GM12878 (cell line): Measurements from ENCODE around the gene RAB24. TPM values are rescaled to one million over a fixed set of nuclear protein-coding genes. Genes with fewer than 3 reads are reported as not detected.

ENCODE experiments used
- ATAC-seq: fragments of 200-7000 bp; cut with Tn5 transposase; 3 replicates; pipeline ENCODE4 v1.9.1; 2020; ENCODE audit warnings: mild to moderate bottlenecking, moderate library complexity
- BruUV-seq: library from RNA; stranded (reverse); fragments of 400-500 nt; replicated peaks from 2 replicates; lab custom pipeline; 2021; lab: Mats Ljungman, UMichigan
- CTCF ChIA-PET: fragments of 300-600 bp; sonication (Branson Sonifier 250); formaldehyde crosslinking; extraction: SDS; loops from one replicate; lab custom pipeline; 2021; ENCODE audit warnings: inconsistent platforms; lab: Yijun Ruan, JAX
- POLR2A ChIA-PET: fragments of 350-600 bp; formaldehyde crosslinking; extraction: SDS; loops from one replicate; lab custom pipeline; 2021; ENCODE audit warnings: inconsistent platforms; lab: Charles Lee
- RAD21 ChIA-PET: fragments of 300-600 bp; sonication (Branson Sonifier 250); formaldehyde crosslinking; loops from one replicate; lab custom pipeline; 2023; ENCODE audit warnings: antibody characterized with exemption; ENCODE audit not compliant: unreplicated experiment; lab: Charles Lee
- SMC1A ChIA-PET: fragments of 300-600 bp; sonication (Branson Sonifier 250); formaldehyde crosslinking; loops from one replicate; lab custom pipeline; 2023; ENCODE audit not compliant: unreplicated experiment, uncharacterized antibody; lab: Charles Lee
- DNase-seq: peaks from one replicate; pipeline ENCODE4 v3.0.0-alpha.2; 2011; ENCODE audit warnings: low read depth, low spot score
- FAIRE-seq: peaks from 3 replicates; lab custom pipeline; 2011; peaks lifted over from hg19 to GRCh38; lab: Jason Lieb, UNC
- H2AFZ ChIP-seq: 2 replicates; pipeline ENCODE4 v1.6.0; 2011; ENCODE audit warnings: low read depth, low read length, control low read depth; ENCODE audit not compliant: control insufficient read depth
- H3K27ac ChIP-seq: 2 replicates; pipeline ENCODE4 v1.5.1; 2011; ENCODE audit warnings: control low read depth; ENCODE audit not compliant: control insufficient read depth, insufficient read depth
- H3K27me3 ChIP-seq, 2 experiments: replicated peaks in 1 of 2; 2 replicates each; pipeline versions ENCODE4 v1.6.0 to v1.6.1; 2011; ENCODE audit warnings: low read length in 1 of 2; ENCODE audit not compliant: control insufficient read depth in 2 of 2, insufficient read depth in 2 of 2
- H3K36me3 ChIP-seq, 2 experiments: 2 replicates each; pipeline ENCODE4 v1.5.1; 2011; ENCODE audit warnings: low read length in 1 of 2; ENCODE audit not compliant: control insufficient read depth in 2 of 2, insufficient read depth in 2 of 2
- H3K4me1 ChIP-seq: 2 replicates; pipeline ENCODE4 v1.6.1; 2011; ENCODE audit warnings: mild to moderate bottlenecking, low read length, moderate library complexity, mixed read lengths; ENCODE audit not compliant: control insufficient read depth, insufficient read depth
- H3K4me2 ChIP-seq: 2 replicates; pipeline ENCODE4 v1.6.0; 2011; ENCODE audit warnings: control low read depth; ENCODE audit not compliant: control insufficient read depth, insufficient read depth
- H3K4me3 ChIP-seq: fragments of 200-600 bp; sonication (generic); 2 replicates; pipeline ENCODE4 v1.5.1; 2016
- H3K79me2 ChIP-seq: 2 replicates; pipeline ENCODE4 v1.6.0; 2011; ENCODE audit warnings: low read length; ENCODE audit not compliant: control insufficient read depth, insufficient read depth
- H3K9ac ChIP-seq: 2 replicates; pipeline ENCODE4 v1.8.0; 2011; ENCODE audit warnings: low read length, control low read depth, mixed read lengths; ENCODE audit not compliant: control insufficient read depth, insufficient read depth
- H3K9me3 ChIP-seq: replicated peaks from 3 replicates; pipeline ENCODE4 v1.5.1; 2011; ENCODE audit warnings: mild to moderate bottlenecking, low read length; ENCODE audit not compliant: control insufficient read depth, insufficient read depth
- H4K20me1 ChIP-seq: 2 replicates; pipeline ENCODE4 v1.6.0; 2011; ENCODE audit not compliant: control insufficient read depth, insufficient read depth
- BCL11A ChIP-seq: IDR thresholded peaks from 2 replicates; pipeline ENCODE4 v1.6.1; 2011; ENCODE audit warnings: low read depth, low read length
- GATAD2B ChIP-seq: fragments of 450-650 bp; conservative IDR thresholded peaks from 2 replicates; pipeline ENCODE4 v1.6.1; 2017; ENCODE audit warnings: low read depth, mild to moderate bottlenecking, moderate library complexity
- MTA2 ChIP-seq: fragments of 450-650 bp; IDR thresholded peaks from 2 replicates; pipeline ENCODE4 v1.6.1; 2016; ENCODE audit warnings: low read depth, mild to moderate bottlenecking, moderate library complexity
- RB1 ChIP-seq: fragments of 450-650 bp; formaldehyde crosslinking; IDR thresholded peaks from 2 replicates; pipeline ENCODE4 v1.6.1; 2017; ENCODE audit warnings: mild to moderate bottlenecking, borderline replicate concordance
- RBBP5 ChIP-seq: fragments of 200-600 bp; sonication (generic); conservative IDR thresholded peaks from 2 replicates; pipeline ENCODE4 v1.6.1; 2016
- SMAD1 ChIP-seq: fragments of 450-650 bp; IDR thresholded peaks from 2 replicates; pipeline ENCODE4 v1.6.1; 2018; ENCODE audit warnings: mild to moderate bottlenecking, low read depth; ENCODE audit not compliant: partially characterized antibody
- TCF12 ChIP-seq: IDR thresholded peaks from 2 replicates; pipeline ENCODE4 v1.6.1; 2011; ENCODE audit warnings: low read depth, mild to moderate bottlenecking, low read length
- WGBS: methylation state at CpG from one replicate; pipeline ENCODE4 v1.1.6; 2016; ENCODE audit warnings: low lambda C conversion rate; ENCODE audit not compliant: insufficient replicate concordance, insufficient coverage; ENCODE audit errors: missing lambda C conversion rate; 5-methylcytosine and 5-hydroxymethylcytosine counted together
- in situ Hi-C: fragments of 300-500 bp; cut with MboI; formaldehyde crosslinking; loops from 9 replicates; pipeline ENCODE4 v1.14.3; 2018; ENCODE audit warnings: mixed read lengths
- intact Hi-C: fragments of 100-400 bp; cut with micrococcal nuclease; formaldehyde crosslinking; loops from one replicate; pipeline ENCODE4 v1.14.2; 2022; ENCODE audit not compliant: unreplicated experiment
- polyA plus RNA-seq, 11 experiments: library from polyadenylated mRNA; depleted of rRNA in 4 of 11; unstranded in 6 of 11; stranded (reverse) in 5 of 11; fragments of >200 nt; fragmentation: Nextera tagmentation in 4 of 11; fragmentation: Illumina TruSeq in 1 of 11; extraction: Ambion mirVana in 4 of 11; extraction: Trizol in 1 of 11; gene quantifications; 1 replicate in 1 of 11; 2 replicates in 10 of 11; pipeline versions ENCODE4 v1.2.1 to v1.2.3, GENCODE V29; 2011 to 2016; ENCODE audit warnings: inconsistent platforms in 2 of 11, missing spikeins in 2 of 11, low read depth in 1 of 11
- total RNA-seq, 4 experiments: library from RNA; depleted of rRNA in 3 of 4; stranded (reverse); fragments of >200 nt in 3 of 4; fragmentation: Illumina TruSeq in 1 of 4; extraction: Trizol in 1 of 4; gene quantifications; 2 replicates each; pipeline versions ENCODE4 v1.2.1 to v1.2.3, GENCODE V29; 2013 to 2021
- TF ChIP-seq, protein P1 (sequence below): IDR thresholded peaks from 2 replicates; pipeline ENCODE4 v1.6.1; 2012; ENCODE audit warnings: mild to moderate bottlenecking, low read depth, low read length
- TF ChIP-seq, protein P2 (sequence below): fragments of 450-650 bp; formaldehyde crosslinking; IDR thresholded peaks from 2 replicates; pipeline ENCODE4 v1.4.0; 2020; ENCODE audit warnings: mild to moderate bottlenecking, moderate library complexity
- TF ChIP-seq, protein P3 (sequence below): fragments of 450-650 bp; IDR thresholded peaks from 2 replicates; pipeline ENCODE4 v1.6.1; 2018; ENCODE audit warnings: mild to moderate bottlenecking, low read depth, moderate library complexity; ENCODE audit not compliant: partially characterized antibody

RAB24 gene
- total and polyA plus RNA-seq, 10 of the 15 experiments (the other 5 are each of a cell fraction or from before 2014, with no cell fraction given): 8.0 to 44.4 (median 24.4) TPM

GRCh38 chr5:177315411-177315810 is 11.9 kb upstream of the RAB24 start (continued):
- TF ChIP-seq, protein P1, sequence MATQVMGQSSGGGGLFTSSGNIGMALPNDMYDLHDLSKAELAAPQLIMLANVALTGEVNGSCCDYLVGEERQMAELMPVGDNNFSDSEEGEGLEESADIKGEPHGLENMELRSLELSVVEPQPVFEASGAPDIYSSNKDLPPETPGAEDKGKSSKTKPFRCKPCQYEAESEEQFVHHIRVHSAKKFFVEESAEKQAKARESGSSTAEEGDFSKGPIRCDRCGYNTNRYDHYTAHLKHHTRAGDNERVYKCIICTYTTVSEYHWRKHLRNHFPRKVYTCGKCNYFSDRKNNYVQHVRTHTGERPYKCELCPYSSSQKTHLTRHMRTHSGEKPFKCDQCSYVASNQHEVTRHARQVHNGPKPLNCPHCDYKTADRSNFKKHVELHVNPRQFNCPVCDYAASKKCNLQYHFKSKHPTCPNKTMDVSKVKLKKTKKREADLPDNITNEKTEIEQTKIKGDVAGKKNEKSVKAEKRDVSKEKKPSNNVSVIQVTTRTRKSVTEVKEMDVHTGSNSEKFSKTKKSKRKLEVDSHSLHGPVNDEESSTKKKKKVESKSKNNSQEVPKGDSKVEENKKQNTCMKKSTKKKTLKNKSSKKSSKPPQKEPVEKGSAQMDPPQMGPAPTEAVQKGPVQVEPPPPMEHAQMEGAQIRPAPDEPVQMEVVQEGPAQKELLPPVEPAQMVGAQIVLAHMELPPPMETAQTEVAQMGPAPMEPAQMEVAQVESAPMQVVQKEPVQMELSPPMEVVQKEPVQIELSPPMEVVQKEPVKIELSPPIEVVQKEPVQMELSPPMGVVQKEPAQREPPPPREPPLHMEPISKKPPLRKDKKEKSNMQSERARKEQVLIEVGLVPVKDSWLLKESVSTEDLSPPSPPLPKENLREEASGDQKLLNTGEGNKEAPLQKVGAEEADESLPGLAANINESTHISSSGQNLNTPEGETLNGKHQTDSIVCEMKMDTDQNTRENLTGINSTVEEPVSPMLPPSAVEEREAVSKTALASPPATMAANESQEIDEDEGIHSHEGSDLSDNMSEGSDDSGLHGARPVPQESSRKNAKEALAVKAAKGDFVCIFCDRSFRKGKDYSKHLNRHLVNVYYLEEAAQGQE: no peak
- TF ChIP-seq RBBP5: no peak

- 83% methylated on average over 18 of the region's 18 CpGs for WGBS
- no peak overlapping the region for H2AFZ ChIP-seq
- no peaks in the 10 kb centered on the region; a peak in 1 of 4 replicates for H3K36me3 ChIP-seq
- ATAC-seq (no peak), FAIRE-seq (no peak), DNase-seq (no peak)
- peaks cover 4% of the 10 kb centered on the region for H3K79me2 ChIP-seq
- peaks cover 5% of the 10 kb centered on the region for H3K9me3 ChIP-seq
- CTCF ChIA-PET: interaction anchor here (0.7 to 5.8 kb wide), 6 partner anchors 46 to 973 kb away, joined by 4 to 88 read pairs (median 6); no protein-coding TSS in a partner anchor
- no peaks in the 10 kb centered on the region for H4K20me1 ChIP-seq
- SMC1A ChIA-PET: interaction anchor here (0.6 to 0.8 kb wide), 2 partner anchors 56 to 78 kb away, joined by 3 read pairs; no protein-coding TSS in a partner anchor
- POLR2A ChIA-PET: interaction anchor here (0.5 kb wide), 1 partner anchor 192 kb away, joined by 5 read pairs; no protein-coding TSS in a partner anchor
- no TSS peak for BruUV-seq
- no peak overlapping the region for H3K27ac ChIP-seq
- RAD21 ChIA-PET: no interaction called here
- in situ Hi-C loops (loop anchor here (5.0 kb wide), 1 partner anchor 133 kb away; the partner anchor contains the start of gene PRR7), intact Hi-C loops (loop anchor here (5.0 kb wide), 2 partner anchors 48 to 188 kb away; no protein-coding TSS in a partner anchor)
- no peaks in the 10 kb centered on the region for H3K27me3 ChIP-seq
- peaks cover 20% of the 10 kb centered on the region for H3K4me1 ChIP-seq
- H3K9ac ChIP-seq: no peak overlapping the region
- no peak overlapping the region for H3K4me3 ChIP-seq
- no peak overlapping the region for H3K4me2 ChIP-seq
- TF ChIP-seq, protein P2, sequence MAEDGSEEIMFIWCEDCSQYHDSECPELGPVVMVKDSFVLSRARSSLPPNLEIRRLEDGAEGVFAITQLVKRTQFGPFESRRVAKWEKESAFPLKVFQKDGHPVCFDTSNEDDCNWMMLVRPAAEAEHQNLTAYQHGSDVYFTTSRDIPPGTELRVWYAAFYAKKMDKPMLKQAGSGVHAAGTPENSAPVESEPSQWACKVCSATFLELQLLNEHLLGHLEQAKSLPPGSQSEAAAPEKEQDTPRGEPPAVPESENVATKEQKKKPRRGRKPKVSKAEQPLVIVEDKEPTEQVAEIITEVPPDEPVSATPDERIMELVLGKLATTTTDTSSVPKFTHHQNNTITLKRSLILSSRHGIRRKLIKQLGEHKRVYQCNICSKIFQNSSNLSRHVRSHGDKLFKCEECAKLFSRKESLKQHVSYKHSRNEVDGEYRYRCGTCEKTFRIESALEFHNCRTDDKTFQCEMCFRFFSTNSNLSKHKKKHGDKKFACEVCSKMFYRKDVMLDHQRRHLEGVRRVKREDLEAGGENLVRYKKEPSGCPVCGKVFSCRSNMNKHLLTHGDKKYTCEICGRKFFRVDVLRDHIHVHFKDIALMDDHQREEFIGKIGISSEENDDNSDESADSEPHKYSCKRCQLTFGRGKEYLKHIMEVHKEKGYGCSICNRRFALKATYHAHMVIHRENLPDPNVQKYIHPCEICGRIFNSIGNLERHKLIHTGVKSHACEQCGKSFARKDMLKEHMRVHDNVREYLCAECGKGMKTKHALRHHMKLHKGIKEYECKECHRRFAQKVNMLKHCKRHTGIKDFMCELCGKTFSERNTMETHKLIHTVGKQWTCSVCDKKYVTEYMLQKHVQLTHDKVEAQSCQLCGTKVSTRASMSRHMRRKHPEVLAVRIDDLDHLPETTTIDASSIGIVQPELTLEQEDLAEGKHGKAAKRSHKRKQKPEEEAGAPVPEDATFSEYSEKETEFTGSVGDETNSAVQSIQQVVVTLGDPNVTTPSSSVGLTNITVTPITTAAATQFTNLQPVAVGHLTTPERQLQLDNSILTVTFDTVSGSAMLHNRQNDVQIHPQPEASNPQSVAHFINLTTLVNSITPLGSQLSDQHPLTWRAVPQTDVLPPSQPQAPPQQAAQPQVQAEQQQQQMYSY (CRISPR knock-in tag): no peak
- TF ChIP-seq, protein P3, sequence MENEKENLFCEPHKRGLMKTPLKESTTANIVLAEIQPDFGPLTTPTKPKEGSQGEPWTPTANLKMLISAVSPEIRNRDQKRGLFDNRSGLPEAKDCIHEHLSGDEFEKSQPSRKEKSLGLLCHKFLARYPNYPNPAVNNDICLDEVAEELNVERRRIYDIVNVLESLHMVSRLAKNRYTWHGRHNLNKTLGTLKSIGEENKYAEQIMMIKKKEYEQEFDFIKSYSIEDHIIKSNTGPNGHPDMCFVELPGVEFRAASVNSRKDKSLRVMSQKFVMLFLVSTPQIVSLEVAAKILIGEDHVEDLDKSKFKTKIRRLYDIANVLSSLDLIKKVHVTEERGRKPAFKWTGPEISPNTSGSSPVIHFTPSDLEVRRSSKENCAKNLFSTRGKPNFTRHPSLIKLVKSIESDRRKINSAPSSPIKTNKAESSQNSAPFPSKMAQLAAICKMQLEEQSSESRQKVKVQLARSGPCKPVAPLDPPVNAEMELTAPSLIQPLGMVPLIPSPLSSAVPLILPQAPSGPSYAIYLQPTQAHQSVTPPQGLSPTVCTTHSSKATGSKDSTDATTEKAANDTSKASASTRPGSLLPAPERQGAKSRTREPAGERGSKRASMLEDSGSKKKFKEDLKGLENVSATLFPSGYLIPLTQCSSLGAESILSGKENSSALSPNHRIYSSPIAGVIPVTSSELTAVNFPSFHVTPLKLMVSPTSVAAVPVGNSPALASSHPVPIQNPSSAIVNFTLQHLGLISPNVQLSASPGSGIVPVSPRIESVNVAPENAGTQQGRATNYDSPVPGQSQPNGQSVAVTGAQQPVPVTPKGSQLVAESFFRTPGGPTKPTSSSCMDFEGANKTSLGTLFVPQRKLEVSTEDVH: no peak
- TF ChIP-seq BCL11A: no peak
- TF ChIP-seq MTA2: no peak
- TF ChIP-seq RB1: no peak
- TF ChIP-seq TCF12: no peak
- TF ChIP-seq SMAD1: no peak
- TF ChIP-seq GATAD2B: no peak
These were observed 11.1 kb upstream of the RAB24 start for GRCh38 chr5:177314376-177315342.
